ENCODE data around the gene ARMCX5. TPM values are rescaled to one million over a fixed set of nuclear protein-coding genes. Genes with fewer than 3 reads are reported as not detected.

Gene ARMCX5
- total and polyA plus RNA-seq, 2 of the 8 experiments (the other 6 are each of a cell fraction or from before 2014, with no cell fraction given): 8.6 to 10.9 TPM

GRCh38 chrX:102637561-102637960 lies 38.2 kb downstream of the ARMCX5 start:
- FAIRE-seq: no peak
- no peak overlapping the region for H2BK15ac ChIP-seq (ENCODE audit: low read length)
- POLR2A ChIA-PET (ENCODE audit: partially characterized antibody): no interaction called here

More at GRCh38 chrX:102637561-102637960, 38.2 kb downstream of the ARMCX5 start:
- H3K4me1 ChIP-seq (replicated peaks in 1 of 4; ENCODE audit: control insufficient read depth in 3 of 4, insufficient read depth in 4 of 4, low read length in 3 of 4): no peaks in the 10 kb centered on the region
- H2AFZ ChIP-seq (ENCODE audit: low read length): no peak overlapping the region
- H3K36me3 ChIP-seq (ENCODE audit: control insufficient read depth in 2 of 4, insufficient read depth in 4 of 4, low read length in 3 of 4): no peaks in the 10 kb centered on the region; a peak in 1 of 8 replicates
- no peak overlapping the region for H3K14ac ChIP-seq (ENCODE audit: insufficient read length)
- no peak overlapping the region for H3K56ac ChIP-seq (replicated peaks; ENCODE audit: insufficient read length, low read depth, low read length)
- H2BK5ac ChIP-seq (ENCODE audit: low read depth, low read length): no peak overlapping the region
- no peak overlapping the region for H4K8ac ChIP-seq (ENCODE audit: extremely low read depth, insufficient read depth, low read length)
- H3K4me2 ChIP-seq (ENCODE audit: insufficient read depth in 1 of 2, low read depth in 2 of 2, low read length in 2 of 2): no peak overlapping the region
- CTCF ChIA-PET (ENCODE audit: partially characterized antibody): no interaction called here
- H3K18ac ChIP-seq (ENCODE audit: extremely low read depth, low read length): no peak overlapping the region
- no peak overlapping the region for H3K23ac ChIP-seq (ENCODE audit: insufficient read length)
- no peaks in the 10 kb centered on the region for H3K27me3 ChIP-seq (replicated peaks in 1 of 4; ENCODE audit: control insufficient read depth in 3 of 4, extremely low read depth in 1 of 4, insufficient read depth in 3 of 4, low read length in 3 of 4)
- DNase-seq (ENCODE audit: low read depth in 1 of 2, low spot score in 2 of 2): no peak
- TF ChIP-seq CEBPB (IDR thresholded peaks at IDR 0.05; ENCODE audit: low read depth, low read length): no peak
- TF ChIP-seq RAD21 (IDR thresholded peaks at IDR 0.05 in 1 of 2, conservative IDR thresholded peaks at IDR 0.05 in 1 of 2; ENCODE audit: low read depth in 2 of 2, low read length in 2 of 2): no peak
- no peak for TF ChIP-seq RBBP5 (IDR thresholded peaks at IDR 0.05; ENCODE audit: borderline replicate concordance, low read depth, low read length)
- no peak for TF ChIP-seq CHD2 (IDR thresholded peaks at IDR 0.05; ENCODE audit: low read length)
- no peak for TF ChIP-seq KDM5A (IDR thresholded peaks at IDR 0.05; ENCODE audit: low read length)
- TF ChIP-seq E2F6 (IDR thresholded peaks at IDR 0.05): no peak
- TF ChIP-seq BCL11A (IDR thresholded peaks at IDR 0.05; ENCODE audit: low read depth in 2 of 2, low read length in 2 of 2): no peak
- no peak for TF ChIP-seq HDAC2 (IDR thresholded peaks at IDR 0.05; ENCODE audit: borderline replicate concordance in 1 of 2, low read depth in 2 of 2, low read length in 2 of 2)
- no peak for TF ChIP-seq CHD1 (IDR thresholded peaks at IDR 0.05; ENCODE audit: low read depth, low read length)
- no peak for TF ChIP-seq TAF7 (optimal IDR thresholded peaks at IDR 0.05; ENCODE audit: borderline replicate concordance, low read depth, low read length)
- no peak for TF ChIP-seq SIRT6 (IDR thresholded peaks at IDR 0.05; ENCODE audit: low read length)
- H4K20me1 ChIP-seq (replicated peaks in 1 of 2; ENCODE audit: control insufficient read depth in 1 of 2, insufficient read depth in 2 of 2, low read length in 2 of 2): no peaks in the 10 kb centered on the region
- no peak overlapping the region for H3K27ac ChIP-seq (ENCODE audit: low read depth, low read length)
- H3K23me2 ChIP-seq (ENCODE audit: low read depth, low read length): no peaks in the 10 kb centered on the region
- H3K9me3 ChIP-seq (ENCODE audit: insufficient read depth in 2 of 2, low read depth in 1 of 2, low read length in 1 of 2): no peaks in the 10 kb centered on the region
- H3K4ac ChIP-seq (replicated peaks; ENCODE audit: insufficient read length, low read depth, low read length): no peak overlapping the region
- no peaks in the 10 kb centered on the region for H3K79me2 ChIP-seq (ENCODE audit: control insufficient read depth in 1 of 2, insufficient read depth in 2 of 2, low read length in 2 of 2)
- no peak overlapping the region for H4K5ac ChIP-seq (ENCODE audit: insufficient read length, low read depth, low read length)
- no peak overlapping the region for H3K9ac ChIP-seq (replicated peaks in 1 of 4; ENCODE audit: extremely low read depth in 1 of 4, low read depth in 3 of 4, low read length in 3 of 4)
- H2BK20ac ChIP-seq (ENCODE audit: low read length): no peak overlapping the region
- H3K4me3 ChIP-seq (ENCODE audit: extremely low read depth in 1 of 4, insufficient read depth in 2 of 4, low read depth in 3 of 4, low read length in 4 of 4): no peak overlapping the region
- H2BK120ac ChIP-seq (replicated peaks; ENCODE audit: low read depth, low read length): no peak overlapping the region
- no peak overlapping the region for H2AK5ac ChIP-seq (ENCODE audit: low read depth, low read length)
- no peaks in the 10 kb centered on the region for H3K79me1 ChIP-seq (ENCODE audit: low read depth, low read length)
- no peak overlapping the region for H4K91ac ChIP-seq (replicated peaks; ENCODE audit: insufficient read length, low read length)
- 100% methylated on average over 1 of the region's 1 CpG; no CpG with 5 or more reads in 1 of the 2 experiments for WGBS, 2 experiments (ENCODE audit: extremely low coverage in 1 of 2, insufficient coverage in 1 of 2, insufficient read length in 1 of 2, insufficient replicate concordance in 2 of 2, low coverage in 1 of 2, low lambda C conversion rate in 2 of 2, missing lambda C conversion rate in 1 of 2)
- H2BK12ac ChIP-seq (ENCODE audit: low read depth, low read length): no peak overlapping the region

All from H1 (cell line).